Measurements from ENCODE around the gene TAF8. TPM values are rescaled to one million over a fixed set of nuclear protein-coding genes. Genes with fewer than 3 reads are reported as not detected.

Gene TAF8
- total RNA-seq, 4 donors from 2014 or later: 15.3 to 36.2 (median 21.8) TPM

- no peaks in the 10 kb centered on the region for H3K9me3 ChIP-seq
- no peak overlapping the region for H3K4me3 ChIP-seq
- TF ChIP-seq POLR2AphosphoS5 (IDR thresholded peaks at IDR 0.05) (no peak), POLR2A (IDR thresholded peaks at IDR 0.05) (no peak), CTCF (IDR thresholded peaks at IDR 0.05) (no peak), EP300 (IDR thresholded peaks at IDR 0.05; ENCODE audit: low read depth) (no peak)
- in situ Hi-C loops (cut with MboI; ENCODE audit: low pct_ligation_motif_present in 1 of 4, low pct_unique_long_range_greater_than_20kb in 1 of 4, low sequenced_read_pairs in 3 of 4) (no loop called here), intact Hi-C loops (cut with DNase I; ENCODE audit: low total_unique reads) (no loop called here)
- H3K36me3 ChIP-seq: no peaks in the 10 kb centered on the region
- no peak for DNase-seq
- no peak overlapping the region for H3K27ac ChIP-seq
- H3K4me1 ChIP-seq: peaks cover 6 to 20% (median 12%) of the 10 kb centered on the region in 4 donors
- peaks cover 9% of the 10 kb centered on the region for H3K27me3 ChIP-seq
- 96% methylated on average over 2 of the region's 2 CpGs; no CpG with 5 or more reads in 1 of the 2 donors for WGBS, 2 donors (ENCODE audit: low coverage in 1 of 2)
These were observed 57.7 kb downstream of the TAF8 start for GRCh38 chr6:42108071-42108470.

- 61 to 84% methylated on average over 3 of the region's 3 CpGs for WGBS, 2 donors (ENCODE audit: low coverage in 1 of 2)
- DNase-seq: no peak
- Histone ChIP-seq H3K27ac (no peak overlapping the region), H3K4me1 (peaks cover 13 to 26% (median 21%) of the 10 kb centered on the region in 4 donors), H3K9me3 (no peaks in the 10 kb centered on the region), H3K36me3 (no peaks in the 10 kb centered on the region), H3K4me3 (no peak overlapping the region), H3K27me3 (no peaks in the 10 kb centered on the region)
- TF ChIP-seq EP300 (IDR thresholded peaks at IDR 0.05; ENCODE audit: low read depth) (no peak), POLR2AphosphoS5 (IDR thresholded peaks at IDR 0.05) (no peak), CTCF (IDR thresholded peaks at IDR 0.05) (no peak), POLR2A (IDR thresholded peaks at IDR 0.05) (no peak)
- intact Hi-C loops (cut with DNase I; ENCODE audit: low total_unique reads): no loop called here
- in situ Hi-C loops (cut with MboI; ENCODE audit: low pct_ligation_motif_present in 1 of 4, low pct_unique_long_range_greater_than_20kb in 1 of 4, low sequenced_read_pairs in 3 of 4): no loop called here
These were observed 60.4 kb downstream of the TAF8 start for GRCh38 chr6:42110683-42111082.

GRCh38 chr6:42112351-42112750 is 62.0 kb downstream of the TAF8 start:
- Histone ChIP-seq H3K4me3 (no peak overlapping the region), H3K4me1 (peaks cover 17 to 39% (median 32%) of the 10 kb centered on the region in 4 donors), H3K9me3 (no peaks in the 10 kb centered on the region), H3K27ac (no peak overlapping the region), H3K36me3 (no peaks in the 10 kb centered on the region), H3K27me3 (no peaks in the 10 kb centered on the region)
- in situ Hi-C loops (cut with MboI; ENCODE audit: low pct_ligation_motif_present in 1 of 4, low pct_unique_long_range_greater_than_20kb in 1 of 4, low sequenced_read_pairs in 3 of 4) (no loop called here), intact Hi-C loops (cut with DNase I; ENCODE audit: low total_unique reads) (no loop called here)
- 88% methylated on average over 1 of the region's 1 CpG; no CpG with 5 or more reads in 1 of the 2 donors for WGBS, 2 donors (ENCODE audit: low coverage in 1 of 2)
- TF ChIP-seq POLR2A (IDR thresholded peaks at IDR 0.05): no peak
- TF ChIP-seq CTCF (IDR thresholded peaks at IDR 0.05): no peak
- TF ChIP-seq EP300 (IDR thresholded peaks at IDR 0.05; ENCODE audit: low read depth): no peak
- no peak for TF ChIP-seq POLR2AphosphoS5 (IDR thresholded peaks at IDR 0.05)
- no peak for DNase-seq

GRCh38 chr6:42113936-42114636 is 63.8 kb downstream of the TAF8 start:
- no peaks in the 10 kb centered on the region for H3K36me3 ChIP-seq
- DNase-seq: peak; percentile 54
- intact Hi-C loops (cut with DNase I; ENCODE audit: low total_unique reads) (no loop called here), in situ Hi-C loops (cut with MboI; ENCODE audit: low pct_ligation_motif_present in 1 of 4, low pct_unique_long_range_greater_than_20kb in 1 of 4, low sequenced_read_pairs in 3 of 4) (no loop called here)
- WGBS, 2 donors (ENCODE audit: low coverage in 1 of 2): 37 to 40% methylated on average over 2 to 5 of the region's 5 CpGs
- no peak overlapping the region for H3K4me3 ChIP-seq
- H3K27me3 ChIP-seq: no peaks in the 10 kb centered on the region
- peak overlapping the region; percentile 75 to 89 (median 84) for H3K27ac ChIP-seq
- peaks cover 25 to 50% (median 38%) of the 10 kb centered on the region in 4 donors for H3K4me1 ChIP-seq
- no peaks in the 10 kb centered on the region for H3K9me3 ChIP-seq
- TF ChIP-seq EP300 (IDR thresholded peaks at IDR 0.05; ENCODE audit: low read depth) (no peak), POLR2A (IDR thresholded peaks at IDR 0.05) (peak; percentile 51), POLR2AphosphoS5 (IDR thresholded peaks at IDR 0.05) (peak in 2 of 3 donors; percentile 55 to 85), CTCF (IDR thresholded peaks at IDR 0.05) (no peak)
